GM12891 (cell line): ENCODE data around the gene C1QTNF5.

ENCODE experiments used
- POLR2A ChIP-seq: IDR thresholded peaks from 2 replicates; pipeline ENCODE4 v1.6.1; 2011; ENCODE audit warnings: low read depth, low read length, control low read depth
- POLR2AphosphoS5 ChIP-seq: IDR thresholded peaks from 2 replicates; pipeline ENCODE4 v1.6.1; 2011; ENCODE audit warnings: low read depth, low read length, control low read depth
- SPI1 ChIP-seq: IDR thresholded peaks from 2 replicates; pipeline ENCODE4 v1.6.1; 2011; ENCODE audit warnings: low read depth, low read length, control low read depth
- TAF1 ChIP-seq: IDR thresholded peaks from 2 replicates; pipeline ENCODE4 v1.6.1; 2011; ENCODE audit warnings: low read depth, low read length, control low read depth

- no peak for TF ChIP-seq POLR2A
- TF ChIP-seq SPI1 = no peak
- TF ChIP-seq TAF1 = no peak
- no peak for TF ChIP-seq POLR2AphosphoS5
These were observed 26.3 kb upstream of the C1QTNF5 start for GRCh38 chr11:119366690-119367620.
